Natural killer cell (primary cell): ENCODE data around the gene NUDT15. TPM values are rescaled to one million over a fixed set of nuclear protein-coding genes. Genes with fewer than 3 reads are reported as not detected.

ENCODE experiments used
- ATAC-seq, 3 donors: fragments of 150-1000 bp in 2 of 3; fragments of 200-7000 bp in 1 of 3; cut with Tn5 transposase; 1 replicate in 1 of 3; 2 replicates in 2 of 3; pipeline ENCODE4 v1.10.0; 2021; ENCODE audit warnings: mild to moderate bottlenecking in 2 of 3, moderate library complexity in 2 of 3
- DNase-seq, 2 donors: peaks; one replicate each; pipeline versions ENCODE4 v3.0.0 to v3.0.0-alpha.2; 2013 to 2021; ENCODE audit warnings: mixed read lengths in 1 of 2
- H3K27ac ChIP-seq: one replicate; pipeline ENCODE4 v1.5.1; 2013; ENCODE audit warnings: mild to moderate bottlenecking, low read length
- H3K27me3 ChIP-seq: one replicate; pipeline ENCODE4 v1.6.1; 2013; ENCODE audit warnings: low read length; ENCODE audit not compliant: control insufficient read depth, insufficient read depth
- H3K36me3 ChIP-seq: one replicate; pipeline ENCODE4 v1.6.1; 2013; ENCODE audit warnings: low read length; ENCODE audit not compliant: control insufficient read depth, insufficient read depth
- H3K4me1 ChIP-seq: one replicate; pipeline ENCODE4 v1.6.1; 2013; ENCODE audit warnings: low read length; ENCODE audit not compliant: control insufficient read depth, insufficient read depth
- H3K4me3 ChIP-seq: one replicate; pipeline ENCODE4 v1.5.1; 2013; ENCODE audit warnings: low read length
- H3K9me3 ChIP-seq: one replicate; pipeline ENCODE4 v1.6.1; 2013; ENCODE audit warnings: low read length; ENCODE audit not compliant: control insufficient read depth, insufficient read depth
- H3K27ac Mint-ChIP-seq, 2 donors: one replicate each; pipeline ENCODE4 v1.8.0; 2022; ENCODE audit warnings: mild to moderate bottlenecking in 2 of 2, mixed read lengths in 2 of 2, moderate library complexity in 1 of 2
- H3K27me3 Mint-ChIP-seq, 2 donors: one replicate each; pipeline ENCODE4 v1.8.0; 2022; ENCODE audit warnings: low read depth in 2 of 2, mixed read lengths in 2 of 2
- H3K36me3 Mint-ChIP-seq: one replicate; pipeline ENCODE4 v1.8.0; 2022; ENCODE audit warnings: mixed read lengths
- H3K4me1 Mint-ChIP-seq, 2 donors: one replicate each; pipeline ENCODE4 v1.8.0; 2022; ENCODE audit warnings: mixed read lengths in 2 of 2
- H3K4me3 Mint-ChIP-seq: one replicate; pipeline ENCODE4 v1.8.0; 2022; ENCODE audit warnings: mild to moderate bottlenecking, moderate library complexity, mixed read lengths
- H3K9me3 Mint-ChIP-seq, 2 donors: one replicate each; pipeline ENCODE4 v1.8.0; 2022; ENCODE audit warnings: mixed read lengths in 2 of 2
- WGBS: methylation state at CpG from one replicate; pipeline ENCODE4 v1.1.7; 2013; ENCODE audit warnings: missing lambda C conversion rate; ENCODE audit not compliant: insufficient coverage; 5-methylcytosine and 5-hydroxymethylcytosine counted together
- intact Hi-C: fragments of 100-400 bp; cut with micrococcal nuclease; formaldehyde crosslinking; loops from one replicate; pipeline ENCODE4 v1.14.2; 2022
- total RNA-seq, 4 donors: library from RNA; stranded (reverse); fragments of 120-200 nt in 1 of 4; gene quantifications; one replicate each; pipeline versions ENCODE4 v1.2.3 to v1.2.4, GENCODE V29; 2013 to 2022
- TF ChIP-seq, protein P1 (sequence below): fragments of 200-600 bp; IDR thresholded peaks from one replicate; pipeline ENCODE4 v1.8.0; 2022; ENCODE audit warnings: antibody characterized with exemption

Gene NUDT15
- total RNA-seq, 3 donors from 2014 or later (not counting 1 experiment from before 2014, with no cell fraction given) = 6.4 to 7.5 (median 6.5) TPM

DNA sequence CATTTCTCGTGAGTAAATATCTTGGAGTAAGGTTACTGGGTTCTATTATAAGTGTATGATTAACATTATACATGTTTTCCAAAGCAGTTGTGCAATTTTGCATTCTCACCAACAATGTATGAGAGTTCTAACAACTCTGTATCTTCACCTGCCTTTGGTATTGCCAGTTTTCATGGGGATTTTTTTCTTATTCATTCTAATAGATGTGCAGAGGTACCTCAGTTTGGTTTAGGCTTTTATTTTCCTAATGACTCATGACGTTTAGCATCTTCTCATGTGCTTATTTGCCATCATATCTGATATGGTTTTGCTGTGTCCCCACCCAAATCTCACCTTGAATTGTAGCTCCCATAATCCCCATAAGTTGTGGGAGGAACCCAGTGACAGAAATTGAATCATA lies 7.7 kb upstream of the NUDT15 start:
- H3K36me3 ChIP-seq = no peaks in the 10 kb centered on the region
- 86% methylated on average over 2 of the region's 2 CpGs for WGBS
- H3K4me3 ChIP-seq = no peak overlapping the region
- H3K4me1 ChIP-seq = no peaks in the 10 kb centered on the region
- no peak for ATAC-seq
- H3K27me3 ChIP-seq = no peaks in the 10 kb centered on the region
- peaks cover 11% of the 10 kb centered on the region for H3K9me3 ChIP-seq
- DNase-seq = no peak
- Mint-ChIP-seq H3K4me1 (no peaks in the 10 kb centered on the region), H3K4me3 (no peak overlapping the region), H3K27ac (no peak overlapping the region), H3K27me3 (no peaks in the 10 kb centered on the region), H3K9me3 (no peaks in the 10 kb centered on the region), H3K36me3 (peaks cover 17% of the 10 kb centered on the region)
- TF ChIP-seq, protein P1, sequence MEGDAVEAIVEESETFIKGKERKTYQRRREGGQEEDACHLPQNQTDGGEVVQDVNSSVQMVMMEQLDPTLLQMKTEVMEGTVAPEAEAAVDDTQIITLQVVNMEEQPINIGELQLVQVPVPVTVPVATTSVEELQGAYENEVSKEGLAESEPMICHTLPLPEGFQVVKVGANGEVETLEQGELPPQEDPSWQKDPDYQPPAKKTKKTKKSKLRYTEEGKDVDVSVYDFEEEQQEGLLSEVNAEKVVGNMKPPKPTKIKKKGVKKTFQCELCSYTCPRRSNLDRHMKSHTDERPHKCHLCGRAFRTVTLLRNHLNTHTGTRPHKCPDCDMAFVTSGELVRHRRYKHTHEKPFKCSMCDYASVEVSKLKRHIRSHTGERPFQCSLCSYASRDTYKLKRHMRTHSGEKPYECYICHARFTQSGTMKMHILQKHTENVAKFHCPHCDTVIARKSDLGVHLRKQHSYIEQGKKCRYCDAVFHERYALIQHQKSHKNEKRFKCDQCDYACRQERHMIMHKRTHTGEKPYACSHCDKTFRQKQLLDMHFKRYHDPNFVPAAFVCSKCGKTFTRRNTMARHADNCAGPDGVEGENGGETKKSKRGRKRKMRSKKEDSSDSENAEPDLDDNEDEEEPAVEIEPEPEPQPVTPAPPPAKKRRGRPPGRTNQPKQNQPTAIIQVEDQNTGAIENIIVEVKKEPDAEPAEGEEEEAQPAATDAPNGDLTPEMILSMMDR = no peak
- intact Hi-C loops = no loop called here
- no peak overlapping the region for H3K27ac ChIP-seq

DNA sequence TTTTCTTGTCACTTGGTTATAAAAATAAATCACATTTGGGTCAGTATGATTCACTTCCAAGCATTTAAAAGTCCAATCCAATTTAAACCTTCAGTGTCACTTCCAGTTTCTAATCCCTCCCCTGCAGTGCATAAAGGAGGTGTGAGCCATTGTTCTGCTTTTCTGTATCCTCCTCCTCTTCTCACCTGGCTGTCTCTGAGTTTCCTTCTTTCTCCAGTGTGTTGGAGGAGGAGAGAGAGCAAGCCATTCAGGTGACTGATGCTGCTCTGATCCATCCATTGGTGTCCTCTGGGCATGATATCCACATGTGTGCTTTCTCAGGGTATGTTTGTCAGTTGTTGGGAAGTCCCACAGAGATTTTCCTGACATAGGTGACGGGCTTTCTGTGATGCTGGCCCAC lies 1.2 kb downstream of the NUDT15 start:
- no peak overlapping the region for H3K27ac ChIP-seq
- H3K36me3 ChIP-seq = peaks cover 4% of the 10 kb centered on the region
- intact Hi-C loops = loop anchor here (2.0 to 5.0 kb wide), 2 partner anchors 38 to 264 kb away; partner anchors contain the start of genes RB1 and SUCLA2
- H3K4me3 ChIP-seq = no peak overlapping the region
- no peaks in the 10 kb centered on the region for H3K27me3 ChIP-seq
- Mint-ChIP-seq H3K9me3 (no peaks in the 10 kb centered on the region), H3K4me1 (peaks cover 21% of the 10 kb centered on the region in 2 donors), H3K27ac (peak overlapping the region; percentile 97 to 99), H3K27me3 (no peaks in the 10 kb centered on the region), H3K36me3 (no peaks in the 10 kb centered on the region), H3K4me3 (peak overlapping the region; percentile 90)
- ATAC-seq (no peak), DNase-seq (peak in 1 of 2 donors; percentile 12)
- no peaks in the 10 kb centered on the region for H3K9me3 ChIP-seq
- WGBS = 100% methylated on average over 1 of the region's 1 CpG
- TF ChIP-seq, protein P1 = no peak
- peaks cover 13% of the 10 kb centered on the region for H3K4me1 ChIP-seq

DNA sequence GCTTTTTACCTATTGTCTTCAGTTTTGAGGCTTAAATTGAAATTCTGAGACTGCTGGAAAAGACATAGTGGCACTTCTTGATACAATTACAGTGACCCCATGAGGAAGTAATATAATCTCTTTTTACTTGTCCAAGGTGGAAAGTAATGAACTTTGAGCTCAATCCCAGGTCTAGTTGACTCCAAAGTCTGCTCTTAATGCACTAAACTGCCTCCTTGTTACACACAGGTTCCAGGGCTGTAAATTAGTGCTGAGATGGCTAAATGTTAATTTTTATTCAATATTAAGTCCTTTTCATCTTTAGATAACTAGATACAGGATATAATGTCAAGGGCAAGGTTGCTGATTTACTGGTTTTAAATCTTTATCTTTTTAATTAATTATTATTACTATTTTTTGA lies 2.5 kb downstream of the NUDT15 start:
- Histone ChIP-seq H3K4me1 (peaks cover 13% of the 10 kb centered on the region), H3K9me3 (no peaks in the 10 kb centered on the region), H3K27ac (no peak overlapping the region), H3K4me3 (no peak overlapping the region), H3K27me3 (no peaks in the 10 kb centered on the region), H3K36me3 (peaks cover 4% of the 10 kb centered on the region)
- H3K9me3 Mint-ChIP-seq = no peaks in the 10 kb centered on the region
- no peaks in the 10 kb centered on the region for H3K36me3 Mint-ChIP-seq
- no peak for DNase-seq
- peak overlapping the region; percentile 97 to 99 for H3K27ac Mint-ChIP-seq
- H3K4me3 Mint-ChIP-seq = peak overlapping the region; percentile 31
- intact Hi-C loops = no loop called here
- TF ChIP-seq, protein P1 = no peak
- peaks cover 21% of the 10 kb centered on the region in 2 donors for H3K4me1 Mint-ChIP-seq
- ATAC-seq = no peak
- H3K27me3 Mint-ChIP-seq = no peaks in the 10 kb centered on the region

DNA sequence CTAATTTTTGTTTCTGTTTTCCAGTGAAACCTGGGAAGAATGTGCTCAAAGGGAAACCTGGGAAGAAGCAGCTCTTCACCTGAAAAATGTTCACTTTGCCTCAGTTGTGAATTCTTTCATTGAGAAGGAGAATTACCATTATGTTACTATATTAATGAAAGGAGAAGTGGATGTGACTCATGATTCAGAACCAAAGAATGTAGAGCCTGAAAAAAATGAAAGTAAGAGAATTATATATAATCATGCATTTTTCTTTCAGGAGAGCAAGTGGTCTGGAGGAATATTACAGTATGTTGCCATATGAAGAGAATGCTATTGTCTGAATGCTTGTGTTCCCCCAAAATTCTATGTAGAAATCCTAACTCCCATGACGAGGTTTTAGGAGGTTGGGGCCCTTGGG lies 3.4 kb downstream of the NUDT15 start:
- no CpG with 5 or more reads among the region's 1 CpG for WGBS
- H3K27ac Mint-ChIP-seq = peak overlapping the region in 1 of 2 donors; percentile 57
- ATAC-seq = no peak

More for the DNA sequence above, 3.4 kb downstream of the NUDT15 start:
- H3K27me3 ChIP-seq = no peaks in the 10 kb centered on the region
- peaks cover 13% of the 10 kb centered on the region for H3K4me1 ChIP-seq
- H3K36me3 Mint-ChIP-seq = no peaks in the 10 kb centered on the region
- peaks cover 4% of the 10 kb centered on the region for H3K36me3 ChIP-seq
- no peak overlapping the region for H3K4me3 Mint-ChIP-seq
- TF ChIP-seq, protein P1 = no peak
- no peaks in the 10 kb centered on the region for H3K27me3 Mint-ChIP-seq
- H3K9me3 Mint-ChIP-seq = no peaks in the 10 kb centered on the region
- H3K4me3 ChIP-seq = no peak overlapping the region
- peaks cover 21% of the 10 kb centered on the region in 2 donors for H3K4me1 Mint-ChIP-seq
- no peaks in the 10 kb centered on the region for H3K9me3 ChIP-seq
- DNase-seq = no peak
- intact Hi-C loops = no loop called here
- no peak overlapping the region for H3K27ac ChIP-seq
